Endothelial cell (in vitro differentiated cells): ENCODE results near the gene IFFO2. TPM values are rescaled to one million over a fixed set of nuclear protein-coding genes. Genes with fewer than 3 reads are reported as not detected.

Experiments
- DNase-seq: peaks from one replicate; pipeline ENCODE4 v3.0.0; 2021; ENCODE audit warnings: low spot score
- H3K27ac Mint-ChIP-seq: one replicate; pipeline ENCODE4 v1.8.0; 2021; ENCODE audit warnings: mixed read lengths, inconsistent platforms; ENCODE audit not compliant: unreplicated experiment
- H3K27me3 Mint-ChIP-seq: one replicate; pipeline ENCODE4 v1.8.0; 2021; ENCODE audit warnings: mild to moderate bottlenecking, moderate library complexity, mixed read lengths, inconsistent platforms; ENCODE audit not compliant: unreplicated experiment
- H3K36me3 Mint-ChIP-seq: one replicate; pipeline ENCODE4 v1.8.0; 2021; ENCODE audit warnings: mild to moderate bottlenecking, low read depth, mixed read lengths, inconsistent platforms; ENCODE audit not compliant: unreplicated experiment
- H3K4me1 Mint-ChIP-seq: one replicate; pipeline ENCODE4 v1.8.0; 2021; ENCODE audit warnings: mild to moderate bottlenecking, mixed read lengths, inconsistent platforms; ENCODE audit not compliant: unreplicated experiment
- H3K4me3 Mint-ChIP-seq: one replicate; pipeline ENCODE4 v1.8.0; 2021; ENCODE audit warnings: mild to moderate bottlenecking, mixed read lengths, inconsistent platforms; ENCODE audit not compliant: unreplicated experiment
- H3K9me3 Mint-ChIP-seq: one replicate; pipeline ENCODE4 v1.8.0; 2021; ENCODE audit warnings: mixed read lengths, inconsistent platforms; ENCODE audit not compliant: unreplicated experiment
- CTCF ChIP-seq: fragments of 200-600 bp; sonication (generic); IDR thresholded peaks from one replicate; pipeline ENCODE4 v1.5.0; 2021; ENCODE audit warnings: antibody characterized with exemption; ENCODE audit not compliant: unreplicated experiment
- total RNA-seq: library from RNA; stranded (reverse); fragmentation: NEBNext Ultra II Directional; extraction: Animal tissue kit (Norgen Biotek cat#: 25700); gene quantifications from one replicate; pipeline ENCODE4 v1.2.1, GENCODE V29; 2021; ENCODE audit not compliant: unreplicated experiment

Gene IFFO2
- total RNA-seq, 1 donor from 2014 or later, result 16.7 TPM

GRCh38 chr1:18919956-18920355 lies 36.5 kb downstream of the IFFO2 start:
- Mint-ChIP-seq H3K4me1 (peaks cover 14% of the 10 kb centered on the region), H3K27ac (no peak overlapping the region), H3K36me3 (peaks cover 9% of the 10 kb centered on the region), H3K27me3 (peaks cover 7% of the 10 kb centered on the region), H3K4me3 (no peak overlapping the region), H3K9me3 (no peaks in the 10 kb centered on the region)
- no peak for DNase-seq
- no peak for TF ChIP-seq CTCF

GRCh38 chr1:18919197-18919905 lies 37.1 kb downstream of the IFFO2 start:
- Mint-ChIP-seq H3K27me3 (peaks cover 7% of the 10 kb centered on the region), H3K9me3 (no peaks in the 10 kb centered on the region), H3K4me3 (no peak overlapping the region), H3K36me3 (peaks cover 12% of the 10 kb centered on the region), H3K27ac (no peak overlapping the region), H3K4me1 (peaks cover 18% of the 10 kb centered on the region)
- no peak for DNase-seq
- no peak for TF ChIP-seq CTCF

GRCh38 chr1:18918417-18918816 lies 38.1 kb downstream of the IFFO2 start:
- Mint-ChIP-seq H3K27me3 (peaks cover 7% of the 10 kb centered on the region), H3K9me3 (no peaks in the 10 kb centered on the region), H3K27ac (no peak overlapping the region), H3K4me1 (peaks cover 19% of the 10 kb centered on the region), H3K36me3 (peaks cover 12% of the 10 kb centered on the region), H3K4me3 (no peak overlapping the region)
- DNase-seq, result no peak
- no peak for TF ChIP-seq CTCF

GRCh38 chr1:18917071-18917799 lies 39.2 kb downstream of the IFFO2 start:
- Mint-ChIP-seq H3K4me1 (peaks cover 21% of the 10 kb centered on the region), H3K4me3 (peak overlapping the region; percentile 26), H3K27me3 (peaks cover 7% of the 10 kb centered on the region), H3K27ac (no peak overlapping the region), H3K9me3 (no peaks in the 10 kb centered on the region), H3K36me3 (peaks cover 12% of the 10 kb centered on the region)
- DNase-seq, result no peak
- TF ChIP-seq CTCF, result no peak

GRCh38 chr1:18915341-18915740 lies 41.1 kb downstream of the IFFO2 start:
- Mint-ChIP-seq H3K27me3 (peaks cover 3% of the 10 kb centered on the region), H3K4me1 (peaks cover 24% of the 10 kb centered on the region), H3K9me3 (no peaks in the 10 kb centered on the region), H3K4me3 (no peak overlapping the region), H3K36me3 (peaks cover 18% of the 10 kb centered on the region), H3K27ac (peak overlapping the region; percentile 57)
- no peak for DNase-seq
- no peak for TF ChIP-seq CTCF
